IPS DF 19.7 (cell line): ENCODE measurements around the gene NPPA.

Experiments used
- DNase-seq: peaks from one replicate; pipeline ENCODE4 v3.0.0-alpha.2; 2013; ENCODE audit warnings: low read depth, low spot score

Gene NPPA

GRCh38 chr1:11874258-11874562 lies 26.6 kb upstream of the NPPA start:
- DNase-seq: no peak

GRCh38 chr1:11873395-11874257 lies 26.0 kb upstream of the NPPA start:
- no peak for DNase-seq

DNA sequence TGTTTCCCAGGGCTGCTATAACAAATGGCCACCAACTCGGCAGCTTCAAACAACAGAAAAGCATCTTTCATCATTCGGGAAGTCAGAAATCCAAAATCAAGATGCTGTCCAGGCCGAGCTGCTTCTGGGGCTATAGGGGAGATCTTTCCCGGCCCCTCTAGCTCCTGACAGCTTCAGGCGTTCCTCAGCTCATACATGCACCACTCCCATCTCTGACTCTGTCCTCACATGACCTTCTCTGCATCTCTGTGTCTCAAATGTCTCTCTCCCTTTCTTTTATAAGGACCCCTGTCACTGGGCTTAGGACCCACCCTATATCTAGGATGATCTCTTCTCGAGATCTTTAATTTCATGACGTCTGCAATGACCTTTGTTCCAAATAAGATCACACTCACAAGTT lies 25.0 kb upstream of the NPPA start:
- no peak for DNase-seq

DNA sequence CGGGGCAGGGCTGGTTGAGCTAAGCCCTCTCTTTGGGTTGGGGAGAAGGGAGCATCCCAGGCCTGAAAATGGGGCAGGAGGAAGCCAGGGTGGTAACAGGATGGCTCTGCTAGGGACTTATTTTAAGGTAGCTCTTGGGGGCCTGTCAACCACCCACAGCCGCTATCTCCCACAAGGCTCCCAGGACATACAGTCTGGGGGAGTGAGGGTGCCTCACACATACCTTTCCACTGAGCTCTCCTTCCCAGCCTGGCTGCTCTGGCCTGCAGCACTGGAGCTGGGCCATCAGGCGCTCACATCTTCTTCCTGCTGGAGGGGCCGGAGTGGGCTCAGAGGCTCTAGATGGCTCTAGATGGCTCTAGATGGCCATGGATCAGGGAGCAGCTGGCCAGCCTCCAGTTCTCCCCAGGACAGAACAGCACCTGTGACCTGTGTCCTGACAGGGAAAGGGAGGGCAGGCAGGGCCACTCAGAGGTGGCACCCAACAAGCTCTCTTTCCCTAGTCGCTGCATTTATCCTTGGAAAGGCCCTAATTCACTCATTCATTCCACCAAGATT lies 22.1 kb upstream of the NPPA start:
- DNase-seq: no peak

- DNase-seq: no peak
Observed at GRCh38 chr1:11869104-11869503, 21.5 kb upstream of the NPPA start.

DNA sequence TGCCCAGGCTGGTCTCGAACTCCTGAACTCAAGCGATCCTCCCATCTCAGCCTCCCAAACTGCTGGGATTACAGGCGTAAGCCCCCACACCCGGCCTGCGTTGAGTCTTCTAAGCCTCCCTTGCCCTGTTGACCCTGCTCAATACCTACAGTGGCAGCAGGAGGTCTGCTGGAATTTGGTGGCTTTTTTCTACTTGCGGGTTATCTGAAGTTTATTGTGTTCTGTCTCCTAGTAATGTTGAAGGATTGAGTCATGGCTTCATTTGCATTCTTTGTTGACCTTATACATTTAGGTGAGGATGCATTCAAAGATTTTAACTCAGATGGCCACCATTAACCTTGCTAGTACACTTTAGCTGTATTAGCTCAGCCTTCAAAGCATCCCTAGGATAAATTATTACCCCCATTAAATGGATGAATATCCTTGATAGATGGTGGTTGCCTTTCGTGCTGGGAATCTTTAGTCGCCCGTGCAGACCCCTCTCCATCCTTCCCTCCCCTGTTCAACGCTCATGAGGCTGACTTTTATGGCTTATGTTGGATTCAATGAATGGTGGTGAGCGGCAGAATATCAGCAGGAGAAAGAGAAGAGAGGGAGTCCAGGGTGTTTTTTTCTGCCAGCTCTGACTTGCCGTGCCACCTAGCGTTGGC lies 20.9 kb upstream of the NPPA start:
- no peak for DNase-seq

GRCh38 chr1:11862890-11863289 lies 15.3 kb upstream of the NPPA start:
- DNase-seq: no peak

- no peak for DNase-seq
Observed at GRCh38 chr1:11860587-11860986, 13.0 kb upstream of the NPPA start.

GRCh38 chr1:11860083-11860482 lies 12.5 kb upstream of the NPPA start:
- DNase-seq: no peak

DNA sequence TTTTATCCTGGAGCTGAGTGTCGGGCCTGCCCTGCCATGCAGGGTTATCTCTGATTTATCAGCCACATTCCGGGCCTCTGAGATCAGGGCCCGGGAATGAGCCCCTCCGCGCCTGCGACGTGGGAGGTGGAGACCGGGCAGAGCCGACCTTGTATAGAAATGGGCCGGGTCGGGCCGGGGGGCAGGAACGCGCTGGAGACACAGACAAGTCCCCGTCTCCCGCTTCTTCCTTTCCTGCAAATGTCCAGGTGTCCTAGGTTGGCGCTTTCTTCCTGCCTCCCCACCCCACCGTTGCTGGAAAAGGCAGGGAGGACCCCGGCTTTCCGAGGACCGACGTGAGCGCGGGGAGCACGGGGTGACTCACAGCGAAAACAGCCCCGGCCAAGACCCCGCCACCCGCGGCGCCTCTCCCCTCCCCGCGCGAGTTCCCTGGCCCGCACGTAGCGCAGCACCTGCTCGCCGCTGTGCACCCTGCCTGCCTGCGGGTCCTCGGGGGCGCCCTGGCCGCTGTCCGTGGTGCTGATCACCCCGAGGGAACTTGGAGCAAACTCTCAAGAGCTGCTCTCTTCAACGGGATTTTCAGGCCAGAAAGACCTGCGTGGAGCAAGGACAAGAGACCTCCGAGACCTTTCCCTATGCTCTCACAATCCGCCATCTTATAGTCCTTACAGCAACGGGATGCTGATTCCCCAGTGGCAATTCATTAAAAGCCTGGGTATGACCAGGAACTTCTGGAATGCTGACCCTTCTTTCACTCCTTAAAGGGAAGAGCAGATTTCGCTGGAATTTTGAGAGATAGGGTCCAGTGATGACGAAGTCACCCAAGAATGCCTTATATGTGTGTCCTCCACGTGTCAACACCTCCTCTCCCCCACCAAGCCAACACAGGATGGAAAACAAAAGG lies 11.6 kb upstream of the NPPA start:
- DNase-seq: no peak

DNA sequence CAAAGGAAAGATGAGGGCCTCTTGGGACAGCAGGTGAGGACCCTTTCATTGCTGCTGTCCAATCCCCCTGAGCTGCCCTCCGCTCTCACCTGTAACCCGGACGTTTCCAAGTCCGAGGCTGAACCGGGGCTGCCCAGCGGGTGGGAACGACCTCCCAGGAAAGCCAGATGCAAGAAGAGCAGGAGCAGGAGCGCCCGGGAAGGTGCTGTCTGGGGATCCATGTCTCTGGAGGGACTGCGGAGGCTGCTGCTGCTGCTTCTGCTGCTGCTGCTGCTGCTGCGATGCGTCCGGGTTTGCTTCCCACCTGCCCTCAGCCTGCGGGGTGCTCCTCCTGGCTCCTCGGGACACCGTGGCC lies 11.0 kb upstream of the NPPA start, which contains the start of gene NPPB:
TSS of gene NPPB (minus strand) at position 333 of the 355 bp plus-strand sequence. CDS start at position 221, 112 bp downstream.
- no peak for DNase-seq

DNA sequence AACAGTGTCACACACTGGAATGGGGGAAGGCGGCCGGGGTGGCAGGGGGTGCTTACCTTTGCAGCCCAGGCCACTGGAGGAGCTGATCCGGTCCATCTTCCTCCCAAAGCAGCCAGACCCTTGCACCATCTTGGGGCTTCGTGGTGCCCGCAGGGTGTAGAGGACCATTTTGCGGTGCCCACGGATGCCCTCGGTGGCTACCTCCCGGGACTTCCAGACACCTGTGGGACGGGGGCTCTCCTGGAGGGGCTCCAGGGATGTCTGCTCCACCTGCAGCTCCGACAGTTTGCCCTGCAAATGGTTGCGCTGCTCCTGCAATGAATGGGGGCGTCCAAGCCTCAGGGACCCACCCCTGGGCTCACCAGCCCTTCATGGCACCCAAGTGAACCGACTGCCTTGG lies 10.6 kb upstream of the NPPA start:
- DNase-seq: no peak

DNA sequence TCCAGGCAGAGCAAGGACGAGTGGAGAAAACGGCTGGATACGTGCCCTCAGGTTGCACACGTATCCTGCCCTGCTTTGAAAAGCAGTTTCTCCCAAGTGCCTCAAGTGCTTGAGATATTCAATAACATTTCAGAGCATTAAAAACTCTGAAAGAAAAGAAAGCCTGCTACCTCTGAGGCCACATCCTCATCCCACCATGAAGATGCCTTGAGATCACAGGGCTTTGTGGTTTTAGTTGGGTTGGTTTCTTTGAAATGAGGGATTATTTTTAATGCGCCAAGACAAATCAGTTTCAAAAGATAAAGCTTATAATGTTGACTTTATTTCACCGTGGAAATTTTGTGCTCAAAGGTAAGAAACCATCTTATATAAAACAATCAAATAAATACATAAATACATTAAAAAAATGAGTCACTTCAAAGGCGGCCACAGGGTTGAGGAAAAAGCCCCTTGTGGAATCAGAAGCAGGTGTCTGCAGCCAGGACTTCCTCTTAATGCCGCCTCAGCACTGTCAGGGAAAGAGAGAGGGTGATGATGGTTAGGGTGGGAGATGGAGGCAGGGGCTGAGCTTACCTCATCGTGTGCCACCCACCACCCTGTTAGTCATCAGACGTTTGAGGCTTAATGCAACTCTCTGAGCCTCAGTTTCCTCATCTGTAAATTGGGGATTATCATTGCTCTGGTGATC lies 9.7 kb upstream of the NPPA start:
- no peak for DNase-seq

DNA sequence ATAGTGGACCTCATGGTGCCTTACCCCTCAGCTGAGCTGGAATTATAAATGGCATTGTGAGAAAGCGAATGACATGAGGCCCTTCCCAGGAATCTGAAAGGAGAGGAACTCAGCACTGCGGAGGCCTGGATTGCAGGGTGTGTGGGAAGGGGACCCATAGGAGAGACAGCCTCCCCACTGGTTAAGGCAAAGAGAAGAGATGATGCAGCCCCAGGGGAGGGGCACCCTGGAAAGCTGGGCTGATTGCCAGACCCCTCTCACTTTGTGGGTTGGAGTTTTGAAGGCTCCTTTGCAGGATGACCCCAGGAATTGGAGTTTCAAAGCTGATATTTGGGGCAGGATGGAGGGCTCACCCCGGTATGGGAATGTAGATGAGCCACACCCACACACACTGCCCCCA lies 9.1 kb upstream of the NPPA start:
- DNase-seq: no peak

DNA sequence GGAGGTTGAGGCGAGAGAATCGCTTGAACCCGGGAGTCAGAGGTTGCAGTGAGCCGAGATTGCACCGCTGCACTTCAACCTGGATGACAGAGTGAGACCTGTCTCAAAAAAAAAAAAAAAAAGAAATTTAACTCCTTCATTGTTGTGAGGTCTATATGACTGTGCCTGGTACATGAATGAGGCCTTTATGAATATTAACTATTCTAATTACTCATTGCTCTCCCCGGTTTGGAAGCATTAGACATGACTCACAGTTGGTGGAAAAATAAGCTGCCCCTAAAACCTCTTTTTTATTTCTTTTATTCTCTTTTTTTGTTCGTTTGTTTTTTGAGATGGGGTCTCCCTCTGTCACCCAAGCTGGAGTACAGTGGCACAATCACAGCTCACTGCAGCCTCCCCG lies 7.8 kb upstream of the NPPA start:
- no peak for DNase-seq

GRCh38 chr1:11854519-11854918 lies 6.9 kb upstream of the NPPA start:
- no peak for DNase-seq

GRCh38 chr1:11851180-11851579 lies 3.6 kb upstream of the NPPA start:
- DNase-seq: no peak

- no peak for DNase-seq
Observed at GRCh38 chr1:11850156-11850555, 2.6 kb upstream of the NPPA start.

DNA sequence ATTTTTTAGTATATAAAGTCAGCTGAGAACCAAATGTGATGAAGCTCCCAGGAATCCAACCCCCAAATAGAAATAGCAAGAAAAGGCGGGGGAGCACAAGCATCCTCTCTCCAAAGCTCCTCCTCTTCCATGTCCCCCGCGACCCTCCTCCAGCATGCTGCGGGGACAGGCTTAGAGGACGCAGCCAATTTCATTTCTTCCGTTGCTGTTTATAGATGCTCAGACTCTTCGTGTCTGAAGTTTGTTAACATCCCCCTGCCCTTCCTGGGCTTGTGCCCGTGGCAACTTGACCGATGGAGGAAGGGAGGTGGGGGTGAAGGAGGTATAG lies 754 bp upstream of the NPPA start:
- DNase-seq: no peak

- DNase-seq: no peak
Observed at GRCh38 chr1:11845641-11846335, 1.8 kb downstream of the NPPA start.
